ENCODE data around the gene SHISA9. TPM values are rescaled to one million over a fixed set of nuclear protein-coding genes. Genes with fewer than 3 reads are reported as not detected.
A peak's percentile ranks its signal among the peaks of the same experiment; 100 is the strongest.

The SHISA9 gene
- total RNA-seq, 2 donors from 2014 or later: 0.21 to 3.4 TPM

- peaks cover 2% of the 10 kb centered on the region for H3K9me3 ChIP-seq
- H3K4me1 ChIP-seq (ENCODE audit: control insufficient read depth in 1 of 2, low read depth in 2 of 2): peaks cover 3 to 9% of the 10 kb centered on the region in 2 donors
- no peak for ATAC-seq (ENCODE audit: insufficient number of reproducible peaks, low FRiP score, low read depth)
- no peak overlapping the region for H3K27ac ChIP-seq
- H3K27me3 ChIP-seq (replicated peaks; ENCODE audit: insufficient read depth): no peaks in the 10 kb centered on the region
- TF ChIP-seq CTCF (IDR thresholded peaks at IDR 0.05): no peak
- no peak overlapping the region for H3K4me3 ChIP-seq
- no peaks in the 10 kb centered on the region for H3K36me3 ChIP-seq
- DNase-seq (ENCODE audit: low spot score): no peak
These were observed 204.0 kb downstream of the SHISA9 start for GRCh38 chr16:13105427-13105826.

GRCh38 chr16:13106464-13106863 lies 205.1 kb downstream of the SHISA9 start:
- Histone ChIP-seq H3K36me3 (no peaks in the 10 kb centered on the region), H3K9me3 (peaks cover 2% of the 10 kb centered on the region), H3K27me3 (replicated peaks; ENCODE audit: insufficient read depth) (no peaks in the 10 kb centered on the region), H3K27ac (no peak overlapping the region), H3K4me1 (ENCODE audit: control insufficient read depth in 1 of 2, low read depth in 2 of 2) (peaks cover 7 to 15% of the 10 kb centered on the region in 2 donors), H3K4me3 (no peak overlapping the region)
- ATAC-seq (ENCODE audit: insufficient number of reproducible peaks, low FRiP score, low read depth): no peak
- DNase-seq (ENCODE audit: low spot score): no peak
- TF ChIP-seq CTCF (IDR thresholded peaks at IDR 0.05): no peak

- TF ChIP-seq CTCF (IDR thresholded peaks at IDR 0.05): no peak
- no peak for ATAC-seq (ENCODE audit: insufficient number of reproducible peaks, low FRiP score, low read depth)
- H3K36me3 ChIP-seq: no peaks in the 10 kb centered on the region
- H3K4me3 ChIP-seq: no peak overlapping the region
- peaks cover 2% of the 10 kb centered on the region for H3K9me3 ChIP-seq
- no peak overlapping the region for H3K27ac ChIP-seq
- H3K27me3 ChIP-seq (replicated peaks; ENCODE audit: insufficient read depth): no peaks in the 10 kb centered on the region
- peaks cover 16 to 31% of the 10 kb centered on the region in 2 donors for H3K4me1 ChIP-seq (ENCODE audit: control insufficient read depth in 1 of 2, low read depth in 2 of 2)
- DNase-seq (ENCODE audit: low spot score): no peak
These were observed 206.7 kb downstream of the SHISA9 start for GRCh38 chr16:13108126-13108525.

- TF ChIP-seq CTCF (IDR thresholded peaks at IDR 0.05): no peak
- peaks cover 22 to 38% of the 10 kb centered on the region in 2 donors for H3K4me1 ChIP-seq (ENCODE audit: control insufficient read depth in 1 of 2, low read depth in 2 of 2)
- H3K27ac ChIP-seq: peak overlapping the region; percentile 89 to 91
- H3K36me3 ChIP-seq: no peaks in the 10 kb centered on the region
- peaks cover 2% of the 10 kb centered on the region for H3K9me3 ChIP-seq
- DNase-seq (ENCODE audit: low spot score) (no peak), ATAC-seq (ENCODE audit: insufficient number of reproducible peaks, low FRiP score, low read depth) (no peak)
- no peaks in the 10 kb centered on the region for H3K27me3 ChIP-seq (replicated peaks; ENCODE audit: insufficient read depth)
- H3K4me3 ChIP-seq: no peak overlapping the region
These were observed 207.8 kb downstream of the SHISA9 start for GRCh38 chr16:13109171-13109570.

GRCh38 chr16:13110124-13110796 lies 208.9 kb downstream of the SHISA9 start:
- Histone ChIP-seq H3K4me1 (ENCODE audit: control insufficient read depth in 1 of 2, low read depth in 2 of 2) (peaks cover 22 to 38% of the 10 kb centered on the region in 2 donors), H3K9me3 (no peaks in the 10 kb centered on the region), H3K36me3 (no peaks in the 10 kb centered on the region), H3K27ac (peak overlapping the region; percentile 89 to 91), H3K27me3 (replicated peaks; ENCODE audit: insufficient read depth) (no peaks in the 10 kb centered on the region), H3K4me3 (peak overlapping the region; percentile 26)
- DNase-seq (ENCODE audit: low spot score) (peak; percentile 31), ATAC-seq (ENCODE audit: insufficient number of reproducible peaks, low FRiP score, low read depth) (peak; percentile 95)
- no peak for TF ChIP-seq CTCF (IDR thresholded peaks at IDR 0.05)
